ENCODE results near the gene LIPG.
A peak's percentile ranks its signal among the peaks of the same experiment; 100 is the strongest.

Gene LIPG

GRCh38 chr18:49613641-49614151 lies 51.8 kb downstream of the LIPG start:
- no peak for DNase-seq

GRCh38 chr18:49616618-49617328 lies 54.9 kb downstream of the LIPG start:
- DNase-seq, result no peak

DNA sequence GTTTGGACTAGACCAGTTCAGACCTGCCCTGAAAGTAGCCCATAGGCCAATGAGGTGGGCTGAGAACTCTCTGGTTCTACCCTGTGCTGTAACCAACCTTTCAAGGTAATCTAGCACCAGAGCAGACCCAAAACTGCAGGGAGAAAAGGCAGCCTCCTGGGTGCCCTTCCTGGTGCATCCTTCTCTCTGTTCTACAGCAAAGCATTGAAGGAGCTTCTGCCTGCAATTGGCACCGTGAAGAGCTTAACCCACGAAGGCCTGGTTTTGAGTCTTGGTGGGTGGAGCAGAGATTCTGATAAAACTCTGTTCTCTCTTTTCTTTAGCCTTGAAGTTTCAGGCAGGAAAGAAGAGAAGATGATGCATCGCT lies 55.5 kb downstream of the LIPG start:
- DNase-seq, result no peak

DNA sequence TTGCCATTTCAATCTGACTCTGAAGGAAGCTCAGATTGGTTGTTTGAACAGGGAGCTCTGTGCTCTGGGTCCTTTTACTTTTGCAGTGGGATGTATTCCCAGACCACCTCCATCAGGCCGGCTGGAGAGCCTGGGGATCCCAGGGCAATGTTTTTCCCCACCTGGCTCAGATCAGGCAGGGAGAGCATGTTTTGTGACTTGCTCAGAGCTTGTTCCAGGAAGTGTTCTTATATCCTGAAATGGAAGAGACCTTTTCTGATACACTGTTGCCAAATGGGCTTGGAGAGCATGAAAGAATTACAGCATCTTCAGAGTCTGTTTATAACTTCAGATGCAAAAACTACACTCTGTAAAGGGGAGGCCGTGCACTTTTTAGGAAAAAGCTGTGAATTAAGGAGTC lies 56.0 kb downstream of the LIPG start:
- no peak for DNase-seq

DNA sequence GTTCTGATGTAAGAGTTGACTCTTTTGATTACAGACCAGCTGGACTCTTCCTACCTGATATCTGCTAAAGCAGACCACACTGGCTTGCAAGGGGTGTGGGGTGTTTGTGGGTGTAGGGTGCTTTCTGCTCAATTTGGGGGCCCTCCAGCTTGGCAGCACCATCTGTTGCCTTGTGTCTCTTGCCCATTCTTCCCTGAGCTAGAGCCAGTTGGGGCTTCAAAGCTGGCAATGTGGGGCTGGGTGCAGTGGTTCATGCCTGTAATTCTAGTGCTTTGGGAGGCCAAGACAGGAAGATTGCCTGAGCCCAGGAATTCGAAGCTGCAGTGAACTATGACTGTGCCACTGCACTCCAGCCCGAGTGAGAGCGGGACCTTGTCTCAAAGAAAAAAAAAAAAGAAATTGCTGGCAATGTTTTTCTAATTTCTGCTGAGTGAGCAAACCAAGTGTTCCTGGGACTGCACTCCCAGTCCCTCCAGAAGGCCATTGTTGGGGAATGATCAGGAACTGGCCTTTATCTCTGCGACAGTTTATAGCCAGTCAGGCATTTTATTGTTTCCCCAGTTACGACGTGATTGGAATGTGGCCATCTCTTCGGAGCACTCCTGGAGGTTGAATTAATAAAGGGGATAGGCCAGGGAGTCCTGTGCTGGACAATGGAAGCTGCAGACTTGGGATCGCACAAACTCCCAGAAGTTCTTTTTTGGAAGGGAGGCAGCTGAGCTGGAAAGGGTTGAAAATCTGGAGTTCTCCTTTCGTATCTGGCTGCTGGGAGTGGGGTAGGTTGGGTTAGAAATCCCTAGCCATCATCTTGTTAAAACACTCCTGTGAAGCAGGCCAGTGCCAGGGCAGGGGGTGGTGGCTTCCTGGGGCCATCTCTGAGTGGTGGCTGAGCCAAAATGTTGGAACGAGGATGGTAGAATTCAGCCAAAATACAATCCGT lies 57.2 kb downstream of the LIPG start:
- no peak for DNase-seq

GRCh38 chr18:49619801-49620200 lies 57.9 kb downstream of the LIPG start:
- DNase-seq, result peak; percentile 10

GRCh38 chr18:49621301-49621700 lies 59.4 kb downstream of the LIPG start:
- DNase-seq, result no peak

GRCh38 chr18:49621717-49622351 lies 60.0 kb downstream of the LIPG start:
- DNase-seq, result no peak

DNA sequence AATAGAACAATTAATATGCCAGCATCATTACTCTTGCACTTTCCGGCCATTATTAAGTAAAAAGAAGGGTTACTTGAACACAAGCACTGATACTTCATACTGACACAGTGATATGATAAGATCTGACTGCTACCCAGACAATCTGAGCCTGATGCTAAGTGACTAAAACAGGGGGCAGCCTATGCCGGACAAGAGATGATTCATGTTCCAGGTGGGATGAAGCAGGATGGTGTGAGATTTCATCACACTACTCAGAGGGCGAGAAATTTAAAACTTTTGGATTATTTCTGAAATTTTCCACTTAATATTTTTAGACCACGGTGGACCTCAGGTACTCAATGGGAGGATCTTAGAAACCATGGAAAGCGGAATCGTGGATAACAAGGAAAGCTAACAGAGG lies 61.7 kb downstream of the LIPG start:
- no peak for DNase-seq

DNA sequence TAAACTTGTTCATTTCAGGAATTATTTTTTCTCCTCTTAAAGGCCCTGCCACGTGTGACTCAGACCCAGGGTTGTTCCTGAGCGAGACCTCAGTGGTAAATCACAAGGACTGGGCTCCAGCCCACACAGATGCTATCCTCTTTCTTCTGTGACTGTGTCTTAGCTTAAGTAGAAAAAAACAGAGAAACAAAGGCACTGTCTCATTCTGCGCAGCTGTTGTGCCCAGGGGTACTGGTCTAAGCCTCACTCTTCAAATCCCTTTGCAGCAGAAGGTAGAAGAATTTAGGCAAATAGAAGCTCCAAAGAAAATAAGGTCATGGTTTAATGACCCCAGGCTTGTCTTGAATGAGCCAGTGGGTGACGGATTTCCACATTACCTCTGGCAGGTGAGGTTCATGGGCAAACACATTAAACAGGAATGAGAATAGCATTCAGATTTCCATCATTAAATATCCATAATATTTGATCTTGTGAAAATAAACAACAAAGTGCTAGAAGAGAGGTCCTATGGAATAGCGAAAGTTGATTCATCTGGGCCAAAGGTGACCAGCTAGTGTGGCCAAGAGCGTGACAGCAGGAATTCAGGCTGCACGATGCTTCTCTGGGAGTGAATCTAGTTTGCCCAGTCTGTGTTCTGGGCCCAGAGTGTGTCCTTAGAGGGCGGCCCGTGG lies 63.3 kb downstream of the LIPG start:
- no peak for DNase-seq

DNA sequence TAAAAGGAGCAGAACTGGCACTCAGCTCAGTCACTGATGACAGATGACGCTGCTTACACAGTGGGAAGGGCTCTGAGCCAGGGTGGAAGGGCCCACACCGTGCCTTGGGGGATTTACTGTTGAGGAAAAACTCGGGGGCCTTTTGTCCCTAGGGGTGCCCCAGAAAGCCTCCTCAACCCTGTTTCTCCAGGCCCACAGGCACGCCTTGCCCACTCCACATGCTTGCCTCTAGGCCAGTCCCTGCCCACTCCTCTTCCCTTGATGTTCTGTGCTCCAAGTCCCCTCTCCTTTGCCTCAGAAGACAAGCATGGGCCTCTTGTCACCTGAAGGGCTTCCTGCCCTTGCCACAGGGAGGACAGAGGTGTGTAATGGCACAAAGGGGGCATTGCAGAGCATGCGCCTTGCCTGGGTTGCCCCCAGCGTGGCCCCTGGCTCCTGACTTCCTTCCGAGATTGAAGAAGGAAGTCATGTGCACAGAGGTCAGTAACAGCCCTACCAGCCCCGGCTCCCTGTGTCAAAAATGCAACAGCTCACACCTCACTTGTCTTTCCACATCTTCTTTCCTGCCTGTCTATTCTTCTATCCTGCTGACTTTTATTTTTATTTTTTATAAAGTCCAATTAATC lies 65.1 kb downstream of the LIPG start:
- DNase-seq, result no peak

- DNase-seq, result peak; percentile 45
Observed at GRCh38 chr18:49628119-49628518, 66.3 kb downstream of the LIPG start.

- DNase-seq, result no peak
Observed at GRCh38 chr18:49628881-49629795, 67.3 kb downstream of the LIPG start.

DNA sequence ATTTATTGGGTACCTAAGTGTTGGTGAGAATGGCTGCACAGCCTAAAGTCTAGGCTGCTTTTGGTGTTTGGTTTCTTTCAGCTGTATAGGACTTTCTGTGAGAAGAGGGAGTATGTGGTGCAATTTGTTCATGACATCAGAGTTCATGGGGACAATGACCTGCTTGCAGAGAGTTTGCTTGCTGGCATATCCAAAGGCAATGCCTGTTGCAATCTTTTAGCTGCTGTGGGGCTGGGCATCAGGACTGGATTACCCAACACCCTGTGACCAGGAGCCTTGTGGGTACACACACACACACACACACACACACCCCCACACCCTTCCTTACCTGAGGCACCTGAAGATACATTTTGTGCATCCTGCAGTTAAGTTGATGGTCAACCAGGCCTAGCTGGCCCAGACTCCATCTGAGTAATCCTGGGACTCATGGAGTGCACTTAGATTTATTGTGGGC lies 68.4 kb downstream of the LIPG start:
- DNase-seq, result no peak

DNA sequence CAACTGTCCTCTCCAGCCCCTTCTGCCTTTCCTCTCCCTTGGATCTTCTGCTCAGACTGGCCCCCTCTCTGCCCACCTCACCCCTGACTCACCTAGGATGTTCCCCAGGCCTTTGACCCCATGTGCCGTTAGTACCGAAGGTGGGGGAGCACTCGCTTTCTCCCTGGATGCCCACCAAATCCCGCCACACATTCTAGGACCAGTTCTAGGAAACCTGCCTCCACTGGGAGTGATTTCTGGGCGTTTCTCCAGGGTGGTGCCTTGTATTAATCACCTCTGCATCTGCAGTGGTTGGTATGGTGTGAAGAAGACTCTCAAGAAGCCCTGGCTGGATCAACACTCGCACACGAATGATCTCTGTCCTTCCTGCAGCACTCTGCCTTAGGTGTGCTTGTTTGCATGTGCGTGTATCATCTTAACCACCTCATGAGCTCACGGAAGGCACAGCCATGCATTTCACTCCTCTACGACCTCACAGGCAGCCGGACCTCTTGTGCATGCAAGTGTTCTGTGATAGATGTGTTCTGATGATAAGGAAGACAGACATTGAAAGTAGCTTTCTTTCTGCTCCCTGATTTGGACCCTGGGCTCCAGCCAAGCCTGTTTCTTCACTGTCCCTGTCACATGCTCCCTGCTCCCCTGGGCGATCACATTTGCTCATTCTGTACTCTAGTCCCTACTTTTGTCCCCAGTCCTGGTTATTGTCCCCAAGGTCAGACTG lies 69.4 kb downstream of the LIPG start:
- no peak for DNase-seq

DNA sequence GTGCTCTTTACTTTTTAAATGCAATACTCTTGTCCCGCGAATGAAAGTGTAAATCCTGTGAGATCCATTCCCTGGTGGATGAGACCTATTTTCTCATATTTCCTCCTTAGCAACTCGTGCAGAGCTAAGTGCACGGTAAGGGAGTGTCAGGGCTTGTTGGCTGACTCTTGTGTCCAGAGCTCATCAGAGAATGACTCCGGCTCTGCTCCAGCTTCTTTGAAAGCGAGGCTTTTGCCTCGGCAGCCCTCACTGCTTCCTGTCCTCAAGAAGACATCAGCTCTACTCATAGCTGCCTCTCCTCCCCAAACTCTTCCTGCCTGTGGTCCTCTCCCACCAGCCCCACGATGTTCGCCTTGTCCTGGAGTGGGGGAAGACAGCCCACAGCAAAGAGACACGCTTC lies 70.7 kb downstream of the LIPG start:
- DNase-seq, result no peak

DNA sequence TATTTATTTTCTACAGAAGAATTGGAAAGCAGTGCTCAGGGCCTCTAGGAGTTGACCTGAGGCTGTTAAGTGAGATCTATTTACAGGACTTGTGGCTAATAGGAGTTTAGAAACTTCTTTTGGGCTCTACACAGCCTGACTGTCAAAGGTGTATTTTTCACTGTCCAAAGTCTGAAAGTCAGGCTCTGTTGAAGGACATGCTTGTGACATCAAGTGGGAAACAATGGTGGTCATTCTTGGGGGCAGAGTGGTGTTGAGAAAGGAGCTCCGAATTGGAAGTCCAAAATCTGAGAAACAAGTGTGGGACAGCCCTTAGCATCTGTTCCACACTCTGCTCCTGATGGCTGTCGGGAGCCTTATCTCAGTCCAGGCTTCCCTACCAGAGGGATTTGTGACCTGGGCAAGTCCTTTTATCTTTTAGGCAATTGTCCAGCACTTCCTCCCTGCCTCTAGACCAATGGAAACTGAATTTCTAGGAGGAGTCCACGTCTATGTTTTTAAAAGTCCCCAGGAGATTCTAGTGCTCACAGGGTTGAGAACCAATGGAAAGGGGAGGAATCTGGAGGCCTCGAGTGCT lies 76.4 kb downstream of the LIPG start:
- DNase-seq, result no peak

GRCh38 chr18:49638891-49639557 lies 77.2 kb downstream of the LIPG start:
- no peak for DNase-seq

DNA sequence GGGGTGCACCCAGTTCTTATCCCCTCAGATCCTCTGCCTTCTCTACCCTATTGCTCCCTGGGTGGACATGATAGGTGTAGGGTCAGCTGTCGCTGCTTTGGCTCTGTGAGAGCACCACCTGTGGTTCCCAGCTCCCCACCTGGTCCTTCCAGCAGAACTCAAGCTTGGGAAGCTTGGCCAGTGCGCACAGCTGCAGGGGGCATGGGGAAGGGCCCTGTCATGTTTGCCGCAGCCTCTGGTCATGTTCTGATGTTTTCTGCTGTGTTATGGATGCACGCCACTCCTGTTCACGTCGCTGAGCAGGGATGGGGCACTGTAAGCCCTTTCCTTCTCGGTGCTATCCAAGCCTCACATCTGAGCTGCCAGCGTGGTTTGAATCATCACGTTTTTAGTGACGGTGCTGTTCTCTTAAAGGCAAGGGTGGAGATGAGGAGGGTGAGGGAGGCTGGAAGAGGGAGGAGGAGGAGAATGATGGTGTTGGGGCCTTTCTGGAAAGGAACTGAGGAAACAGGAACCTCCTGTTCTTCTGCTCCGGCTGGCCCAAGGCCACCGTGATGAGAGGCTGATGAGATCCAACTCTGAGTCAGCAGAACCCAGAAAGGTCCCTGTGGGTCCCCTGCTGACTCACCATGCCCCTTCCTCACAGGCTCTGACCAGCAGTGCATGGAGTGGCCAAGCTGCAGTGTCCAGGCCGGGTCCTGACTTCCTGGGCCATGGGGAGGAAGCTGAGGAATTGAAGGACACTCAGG lies 78.0 kb downstream of the LIPG start:
- no peak for DNase-seq

All from NCI-H226 (cell line).